Keratinocyte (primary cell): ENCODE data around the gene FOXD2. TPM values are rescaled to one million over a fixed set of nuclear protein-coding genes. Genes with fewer than 3 reads are reported as not detected.

Experiments
- DNase-seq: peaks from one replicate; pipeline ENCODE4 v3.0.0-alpha.2; 2011; ENCODE audit warnings: low read depth, missing footprints, low spot score
- FAIRE-seq: peaks from 2 replicates; lab custom pipeline; 2011; peaks lifted over from hg19 to GRCh38; lab: Jason Lieb, UNC
- H2AFZ ChIP-seq: 2 replicates; pipeline ENCODE4 v1.6.0; 2012; ENCODE audit warnings: low read length, control low read depth, inconsistent platforms; ENCODE audit not compliant: control insufficient read depth
- H3K27ac ChIP-seq: 2 replicates; pipeline ENCODE4 v1.5.1; 2011; ENCODE audit warnings: low read length; ENCODE audit not compliant: control insufficient read depth, insufficient read depth
- H3K27me3 ChIP-seq: 3 replicates; pipeline ENCODE4 v1.6.0; 2011; ENCODE audit warnings: low read length; ENCODE audit not compliant: control insufficient read depth, insufficient read depth; ENCODE audit errors: extremely low read depth
- H3K36me3 ChIP-seq, 2 experiments: 2 replicates in 1 of 2; 3 replicates in 1 of 2; pipeline ENCODE4 v1.5.1; 2011; ENCODE audit warnings: low read length in 2 of 2, mild to moderate bottlenecking in 1 of 2; ENCODE audit not compliant: control insufficient read depth in 2 of 2, insufficient read depth in 2 of 2; ENCODE audit errors: extremely low read depth in 1 of 2
- H3K4me1 ChIP-seq: 3 replicates; pipeline ENCODE4 v1.5.1; 2011; ENCODE audit warnings: low read length; ENCODE audit not compliant: control insufficient read depth, insufficient read depth; ENCODE audit errors: extremely low read depth
- H3K4me2 ChIP-seq: 3 replicates; pipeline ENCODE4 v1.6.0; 2011; ENCODE audit warnings: low read depth, low read length; ENCODE audit not compliant: control insufficient read depth, insufficient read depth; ENCODE audit errors: extremely low read depth
- H3K4me3 ChIP-seq, 3 experiments: fragments of 200-600 bp in 1 of 3; sonication (generic) in 1 of 3; 2 replicates in 2 of 3; 3 replicates in 1 of 3; pipeline ENCODE4 v1.5.1; 2011 to 2016; ENCODE audit warnings: low read length in 3 of 3, mild to moderate bottlenecking in 3 of 3, control low read depth in 2 of 3, inconsistent platforms in 1 of 3, low read depth in 1 of 3, mixed read lengths in 1 of 3, mixed run types in 1 of 3, moderate library complexity in 1 of 3; ENCODE audit not compliant: control insufficient read depth in 2 of 3, insufficient read depth in 2 of 3; ENCODE audit errors: extremely low read depth in 1 of 3
- H3K79me2 ChIP-seq: 2 replicates; pipeline ENCODE4 v1.6.0; 2012; ENCODE audit warnings: low read length; ENCODE audit not compliant: control insufficient read depth, insufficient read depth
- H3K9ac ChIP-seq: 3 replicates; pipeline ENCODE4 v1.6.0; 2011; ENCODE audit warnings: low read length; ENCODE audit not compliant: control insufficient read depth, insufficient read depth; ENCODE audit errors: extremely low read depth
- H3K9me1 ChIP-seq: 3 replicates; pipeline ENCODE4 v1.6.0; 2011; ENCODE audit warnings: low read length; ENCODE audit not compliant: control insufficient read depth, insufficient read depth; ENCODE audit errors: extremely low read depth
- H3K9me3 ChIP-seq: 2 replicates; pipeline ENCODE4 v1.5.1; 2012; ENCODE audit warnings: low read depth, low read length; ENCODE audit not compliant: control insufficient read depth
- H4K20me1 ChIP-seq: 3 replicates; pipeline ENCODE4 v1.6.0; 2011; ENCODE audit warnings: low read length; ENCODE audit not compliant: control insufficient read depth, insufficient read depth; ENCODE audit errors: extremely low read depth
- EZH2 ChIP-seq: IDR thresholded peaks from one replicate; pipeline ENCODE4 v1.6.1; 2012; ENCODE audit warnings: inconsistent platforms, mild to moderate bottlenecking, low read length, moderate library complexity
- dilution Hi-C: fragments of 300-500 bp; cut with MboI; formaldehyde crosslinking; loops from one replicate; pipeline ENCODE4 v1.7.0; 2020; ENCODE audit warnings: low sequenced_read_pairs; ENCODE audit not compliant: extremely low pct_ligation_motif_present
- polyA plus RNA-seq, 5 experiments: library from polyadenylated mRNA; depleted of rRNA in 3 of 5; stranded (reverse) in 3 of 5; stranded (forward) in 1 of 5; unstranded in 1 of 5; fragments of >200 nt; gene quantifications; 1 replicate in 1 of 5; 2 replicates in 3 of 5; 3 replicates in 1 of 5; pipeline versions ENCODE4 v1.2.1 to v1.2.3, GENCODE V29; 2011 to 2012; ENCODE audit warnings: missing spikeins in 2 of 5, low read depth in 1 of 5, low replicate concordance in 1 of 5
- TF ChIP-seq, protein P1 (sequence below), 3 experiments: IDR thresholded peaks in 1 of 3; conservative IDR thresholded peaks in 1 of 3; optimal IDR thresholded peaks in 1 of 3; 2 replicates in 2 of 3; 3 replicates in 1 of 3; pipeline versions ENCODE3 to v1.5.1; 2011; ENCODE audit warnings: low read length in 3 of 3, mild to moderate bottlenecking in 3 of 3, moderate library complexity in 2 of 3, control low read depth in 1 of 3, inconsistent platforms in 1 of 3; ENCODE audit not compliant: insufficient read depth in 2 of 3; ENCODE audit errors: extremely low read depth in 1 of 3

FOXD2 gene
- polyA plus RNA-seq, 1 donor (not counting 4 experiments of a cell fraction or from before 2014, with no cell fraction given) = 0.04 TPM

DNA sequence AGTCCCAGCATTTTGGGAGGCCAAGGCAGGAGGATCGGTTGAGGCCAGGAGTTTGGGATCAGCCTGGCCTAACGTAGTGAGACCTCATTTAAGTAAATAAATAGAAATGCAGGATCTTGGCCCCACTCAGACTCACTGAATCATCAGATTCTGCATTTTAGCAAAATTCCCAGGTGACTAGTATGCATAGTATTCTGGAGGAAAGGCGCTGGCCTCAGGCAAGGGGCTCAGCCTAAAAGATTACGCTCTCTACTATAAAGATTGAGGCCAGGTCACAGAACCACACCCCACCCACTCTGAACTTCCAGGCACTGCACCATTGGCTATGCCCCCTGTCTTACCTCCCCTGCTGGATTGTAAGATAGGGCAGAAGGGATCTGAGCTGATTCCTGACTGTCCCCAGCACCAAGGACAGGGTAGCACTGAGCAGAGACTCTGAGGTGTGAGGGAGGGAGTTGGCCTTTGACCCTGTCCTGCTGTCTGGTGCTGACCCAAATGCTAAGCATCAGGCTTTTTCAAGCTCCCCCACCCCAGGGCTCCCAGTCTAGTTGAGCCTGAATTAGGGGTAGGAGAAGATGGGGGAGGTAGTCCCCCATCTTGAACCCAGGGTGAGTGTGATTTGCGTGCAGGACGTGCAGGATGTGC lies 19.0 kb upstream of the FOXD2 start:
- FAIRE-seq = no peak
- H3K9me1 ChIP-seq = no peaks in the 10 kb centered on the region
- H3K79me2 ChIP-seq = no peaks in the 10 kb centered on the region
- H3K36me3 ChIP-seq = no peaks in the 10 kb centered on the region
- no peak for DNase-seq
- H3K9me3 ChIP-seq = no peaks in the 10 kb centered on the region
- H3K4me3 ChIP-seq = no peak overlapping the region
- no peak overlapping the region for H2AFZ ChIP-seq
- TF ChIP-seq EZH2 = no peak
- TF ChIP-seq, protein P1, sequence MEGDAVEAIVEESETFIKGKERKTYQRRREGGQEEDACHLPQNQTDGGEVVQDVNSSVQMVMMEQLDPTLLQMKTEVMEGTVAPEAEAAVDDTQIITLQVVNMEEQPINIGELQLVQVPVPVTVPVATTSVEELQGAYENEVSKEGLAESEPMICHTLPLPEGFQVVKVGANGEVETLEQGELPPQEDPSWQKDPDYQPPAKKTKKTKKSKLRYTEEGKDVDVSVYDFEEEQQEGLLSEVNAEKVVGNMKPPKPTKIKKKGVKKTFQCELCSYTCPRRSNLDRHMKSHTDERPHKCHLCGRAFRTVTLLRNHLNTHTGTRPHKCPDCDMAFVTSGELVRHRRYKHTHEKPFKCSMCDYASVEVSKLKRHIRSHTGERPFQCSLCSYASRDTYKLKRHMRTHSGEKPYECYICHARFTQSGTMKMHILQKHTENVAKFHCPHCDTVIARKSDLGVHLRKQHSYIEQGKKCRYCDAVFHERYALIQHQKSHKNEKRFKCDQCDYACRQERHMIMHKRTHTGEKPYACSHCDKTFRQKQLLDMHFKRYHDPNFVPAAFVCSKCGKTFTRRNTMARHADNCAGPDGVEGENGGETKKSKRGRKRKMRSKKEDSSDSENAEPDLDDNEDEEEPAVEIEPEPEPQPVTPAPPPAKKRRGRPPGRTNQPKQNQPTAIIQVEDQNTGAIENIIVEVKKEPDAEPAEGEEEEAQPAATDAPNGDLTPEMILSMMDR (optimal IDR thresholded peaks at IDR 0.05 in 1 of 3, IDR thresholded peaks at IDR 0.05 in 1 of 3, conservative IDR thresholded peaks at IDR 0.05 in 1 of 3; ENCODE audit: extremely low read depth in 1 of 3, insufficient read depth in 2 of 3, low read length in 3 of 3) = no peak
- no peak overlapping the region for H3K4me2 ChIP-seq
- H3K27me3 ChIP-seq = peaks cover 51% of the 10 kb centered on the region
- dilution Hi-C loops = no loop called here
- H3K4me1 ChIP-seq = no peaks in the 10 kb centered on the region
- H4K20me1 ChIP-seq = no peaks in the 10 kb centered on the region
- no peak overlapping the region for H3K9ac ChIP-seq
- H3K27ac ChIP-seq = no peak overlapping the region

DNA sequence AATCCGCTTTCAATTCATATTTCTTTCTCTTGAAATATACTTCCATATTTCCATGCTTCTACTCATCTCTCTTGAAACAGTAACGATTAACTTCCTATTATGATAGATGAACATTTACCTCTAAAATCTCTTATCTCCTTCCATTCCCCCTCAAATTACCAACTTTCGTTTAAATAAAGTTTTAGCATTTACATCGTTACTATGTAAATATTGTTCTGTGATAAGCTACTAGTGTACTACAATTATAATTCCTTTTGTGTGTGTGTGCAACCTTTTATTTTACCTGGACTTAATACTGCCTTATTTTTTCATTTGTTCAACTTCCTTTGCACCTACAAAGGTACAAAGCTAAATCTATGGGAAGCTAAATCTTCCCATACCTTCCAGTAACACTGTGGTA lies 17.3 kb upstream of the FOXD2 start:
- Histone ChIP-seq H2AFZ (no peak overlapping the region), H3K4me3 (no peak overlapping the region), H3K4me2 (no peak overlapping the region), H3K36me3 (no peaks in the 10 kb centered on the region), H3K9me3 (no peaks in the 10 kb centered on the region), H3K9me1 (no peaks in the 10 kb centered on the region), H3K4me1 (no peaks in the 10 kb centered on the region), H3K9ac (no peak overlapping the region), H3K27ac (no peak overlapping the region), H3K79me2 (no peaks in the 10 kb centered on the region), H4K20me1 (peaks cover 4% of the 10 kb centered on the region), H3K27me3 (peaks cover 43% of the 10 kb centered on the region)
- dilution Hi-C loops = no loop called here
- DNase-seq = no peak
- TF ChIP-seq EZH2 = no peak
- TF ChIP-seq, protein P1 (optimal IDR thresholded peaks at IDR 0.05 in 1 of 3, IDR thresholded peaks at IDR 0.05 in 1 of 3, conservative IDR thresholded peaks at IDR 0.05 in 1 of 3; ENCODE audit: extremely low read depth in 1 of 3, insufficient read depth in 2 of 3, low read length in 3 of 3) = no peak
- FAIRE-seq = no peak
